Smooth muscle cell (in vitro differentiated cells): ENCODE results near the gene TBXAS1. TPM values are rescaled to one million over a fixed set of nuclear protein-coding genes. Genes with fewer than 3 reads are reported as not detected.

ENCODE experiments used
- DNase-seq: peaks from one replicate; lab custom pipeline; 2025; ENCODE audit not compliant: unreplicated experiment; lab: John Stamatoyannopoulos, UW
- H2AFZ ChIP-seq: fragments of 200-600 bp; sonication (generic); 2 replicates; pipeline ENCODE4 v1.6.0; 2016; ENCODE audit warnings: antibody characterized with exemption, low read depth, mild to moderate bottlenecking
- H3F3A ChIP-seq: fragments of 200-600 bp; sonication (generic); 2 replicates; pipeline ENCODE4 v1.6.0; 2017; ENCODE audit warnings: antibody characterized with exemption, low read depth
- H3K27ac ChIP-seq: fragments of 200-600 bp; sonication (generic); 2 replicates; pipeline ENCODE4 v1.5.1; 2016; ENCODE audit warnings: low read depth, mild to moderate bottlenecking
- H3K27me3 ChIP-seq: fragments of 200-600 bp; sonication (generic); 2 replicates; pipeline ENCODE4 v1.6.1; 2016; ENCODE audit warnings: low read depth, mild to moderate bottlenecking
- H3K36me3 ChIP-seq: fragments of 200-600 bp; sonication (generic); 2 replicates; pipeline ENCODE4 v1.5.1; 2016; ENCODE audit warnings: low read depth
- H3K4me1 ChIP-seq: fragments of 200-600 bp; sonication (generic); 2 replicates; pipeline ENCODE4 v1.5.1; 2016; ENCODE audit warnings: low read depth
- H3K4me2 ChIP-seq: fragments of 200-600 bp; sonication (generic); 2 replicates; pipeline ENCODE4 v1.6.0; 2016; ENCODE audit warnings: mild to moderate bottlenecking
- H3K4me3 ChIP-seq: fragments of 200-600 bp; sonication (generic); 2 replicates; pipeline ENCODE4 v1.5.1; 2016; ENCODE audit warnings: mild to moderate bottlenecking
- H3K79me2 ChIP-seq: fragments of 200-600 bp; sonication (generic); 2 replicates; pipeline ENCODE4 v1.6.0; 2016; ENCODE audit warnings: low read depth, mild to moderate bottlenecking
- H3K9ac ChIP-seq: fragments of 200-600 bp; sonication (generic); 2 replicates; pipeline ENCODE4 v1.6.0; 2016; ENCODE audit warnings: low read depth
- H3K9me3 ChIP-seq: fragments of 200-600 bp; sonication (generic); replicated peaks from 2 replicates; pipeline ENCODE4 v1.5.1; 2016; ENCODE audit warnings: low read depth
- H4K20me1 ChIP-seq: fragments of 200-600 bp; sonication (generic); 2 replicates; pipeline ENCODE4 v1.6.0; 2016; ENCODE audit warnings: low read depth
- WGBS: methylation state at CpG from one replicate; pipeline ENCODE4 v1.1.7; 2016; ENCODE audit warnings: low lambda C conversion rate; 5-methylcytosine and 5-hydroxymethylcytosine counted together
- polyA plus RNA-seq: library from polyadenylated mRNA; unstranded; fragments of >200 nt; fragmentation: Nextera tagmentation; extraction: Ambion mirVana; gene quantifications from 2 replicates; pipeline ENCODE4 v1.2.1, GENCODE V29; 2016
- total RNA-seq: library from RNA; depleted of rRNA; stranded (reverse); fragments of >200 nt; gene quantifications from 2 replicates; pipeline ENCODE4 v1.2.3, GENCODE V29; 2014
- TF ChIP-seq, protein P1 (sequence below): fragments of 200-600 bp; sonication (generic); IDR thresholded peaks from 2 replicates; pipeline ENCODE4 v1.5.1; 2017; ENCODE audit warnings: borderline replicate concordance, mild to moderate bottlenecking, antibody characterized with exemption; ENCODE audit not compliant: insufficient read depth, poor library complexity, severe bottlenecking

The TBXAS1 gene
- total and polyA plus RNA-seq, 2 experiments from 2014 or later: 0.51 TPM; not detected in 1

DNA sequence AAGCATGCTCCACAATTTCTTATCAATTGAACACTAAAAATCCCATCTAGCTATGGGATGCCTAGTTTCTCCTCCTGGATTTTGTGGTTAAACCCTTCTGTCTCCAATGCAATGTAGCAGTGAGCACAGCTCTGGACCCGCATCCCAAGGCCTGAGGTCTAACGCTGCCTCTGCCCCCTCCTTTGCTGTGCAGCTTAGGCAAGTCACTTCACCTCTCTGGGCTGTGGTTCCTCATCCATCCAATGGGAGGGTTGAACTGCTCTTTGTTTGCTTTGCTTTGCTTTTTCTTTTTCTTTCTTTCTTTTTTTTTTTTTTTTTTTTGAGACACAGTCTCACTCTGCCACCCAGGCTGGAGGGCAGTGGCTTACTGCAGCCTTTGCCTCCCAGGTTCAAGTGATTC lies 164.5 kb downstream of the TBXAS1 start:
- Histone ChIP-seq H3K27me3 (no peaks in the 10 kb centered on the region), H3K4me3 (no peak overlapping the region), H3K4me2 (no peak overlapping the region), H3K4me1 (peaks cover 4% of the 10 kb centered on the region), H3K36me3 (no peaks in the 10 kb centered on the region), H3K9me3 (no peaks in the 10 kb centered on the region), H2AFZ (no peak overlapping the region), H3K27ac (no peak overlapping the region), H3K79me2 (no peaks in the 10 kb centered on the region), H4K20me1 (no peaks in the 10 kb centered on the region), H3K9ac (no peak overlapping the region), H3F3A (no peaks in the 10 kb centered on the region)
- WGBS: 98% methylated on average over 2 of the region's 2 CpGs
- TF ChIP-seq, protein P1, sequence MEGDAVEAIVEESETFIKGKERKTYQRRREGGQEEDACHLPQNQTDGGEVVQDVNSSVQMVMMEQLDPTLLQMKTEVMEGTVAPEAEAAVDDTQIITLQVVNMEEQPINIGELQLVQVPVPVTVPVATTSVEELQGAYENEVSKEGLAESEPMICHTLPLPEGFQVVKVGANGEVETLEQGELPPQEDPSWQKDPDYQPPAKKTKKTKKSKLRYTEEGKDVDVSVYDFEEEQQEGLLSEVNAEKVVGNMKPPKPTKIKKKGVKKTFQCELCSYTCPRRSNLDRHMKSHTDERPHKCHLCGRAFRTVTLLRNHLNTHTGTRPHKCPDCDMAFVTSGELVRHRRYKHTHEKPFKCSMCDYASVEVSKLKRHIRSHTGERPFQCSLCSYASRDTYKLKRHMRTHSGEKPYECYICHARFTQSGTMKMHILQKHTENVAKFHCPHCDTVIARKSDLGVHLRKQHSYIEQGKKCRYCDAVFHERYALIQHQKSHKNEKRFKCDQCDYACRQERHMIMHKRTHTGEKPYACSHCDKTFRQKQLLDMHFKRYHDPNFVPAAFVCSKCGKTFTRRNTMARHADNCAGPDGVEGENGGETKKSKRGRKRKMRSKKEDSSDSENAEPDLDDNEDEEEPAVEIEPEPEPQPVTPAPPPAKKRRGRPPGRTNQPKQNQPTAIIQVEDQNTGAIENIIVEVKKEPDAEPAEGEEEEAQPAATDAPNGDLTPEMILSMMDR: no peak
- no peak for DNase-seq

DNA sequence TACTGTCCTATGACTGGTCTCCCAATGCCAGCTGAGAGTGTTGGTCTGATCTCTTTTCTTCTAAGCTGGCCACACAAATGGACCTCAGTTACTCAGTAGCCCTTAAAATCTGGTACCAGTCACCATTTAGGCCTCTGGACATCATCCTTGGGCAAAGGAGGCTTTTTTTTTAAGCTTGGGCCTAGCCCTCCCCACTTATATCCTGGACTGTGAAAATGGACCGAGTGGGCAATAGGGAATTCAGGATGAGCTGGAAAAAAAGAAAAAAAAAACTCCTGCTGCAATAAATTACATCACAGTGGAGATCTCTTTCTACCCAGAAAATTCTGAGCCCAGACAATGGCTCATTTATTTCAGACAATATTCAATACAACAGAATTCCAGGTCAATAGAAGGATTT lies 165.3 kb downstream of the TBXAS1 start:
- H3K27me3 ChIP-seq: no peaks in the 10 kb centered on the region
- no peak overlapping the region for H3K4me3 ChIP-seq
- no peak overlapping the region for H3K4me2 ChIP-seq
- no peak overlapping the region for H3K9ac ChIP-seq
- H3K79me2 ChIP-seq: no peaks in the 10 kb centered on the region
- 91% methylated on average over 1 of the region's 1 CpG for WGBS
- no peak overlapping the region for H2AFZ ChIP-seq
- no peak overlapping the region for H3K27ac ChIP-seq
- peaks cover 4% of the 10 kb centered on the region for H3K4me1 ChIP-seq
- no peaks in the 10 kb centered on the region for H3F3A ChIP-seq
- H4K20me1 ChIP-seq: no peaks in the 10 kb centered on the region
- H3K9me3 ChIP-seq: no peaks in the 10 kb centered on the region
- no peaks in the 10 kb centered on the region for H3K36me3 ChIP-seq
- TF ChIP-seq, protein P1: no peak
- no peak for DNase-seq

DNA sequence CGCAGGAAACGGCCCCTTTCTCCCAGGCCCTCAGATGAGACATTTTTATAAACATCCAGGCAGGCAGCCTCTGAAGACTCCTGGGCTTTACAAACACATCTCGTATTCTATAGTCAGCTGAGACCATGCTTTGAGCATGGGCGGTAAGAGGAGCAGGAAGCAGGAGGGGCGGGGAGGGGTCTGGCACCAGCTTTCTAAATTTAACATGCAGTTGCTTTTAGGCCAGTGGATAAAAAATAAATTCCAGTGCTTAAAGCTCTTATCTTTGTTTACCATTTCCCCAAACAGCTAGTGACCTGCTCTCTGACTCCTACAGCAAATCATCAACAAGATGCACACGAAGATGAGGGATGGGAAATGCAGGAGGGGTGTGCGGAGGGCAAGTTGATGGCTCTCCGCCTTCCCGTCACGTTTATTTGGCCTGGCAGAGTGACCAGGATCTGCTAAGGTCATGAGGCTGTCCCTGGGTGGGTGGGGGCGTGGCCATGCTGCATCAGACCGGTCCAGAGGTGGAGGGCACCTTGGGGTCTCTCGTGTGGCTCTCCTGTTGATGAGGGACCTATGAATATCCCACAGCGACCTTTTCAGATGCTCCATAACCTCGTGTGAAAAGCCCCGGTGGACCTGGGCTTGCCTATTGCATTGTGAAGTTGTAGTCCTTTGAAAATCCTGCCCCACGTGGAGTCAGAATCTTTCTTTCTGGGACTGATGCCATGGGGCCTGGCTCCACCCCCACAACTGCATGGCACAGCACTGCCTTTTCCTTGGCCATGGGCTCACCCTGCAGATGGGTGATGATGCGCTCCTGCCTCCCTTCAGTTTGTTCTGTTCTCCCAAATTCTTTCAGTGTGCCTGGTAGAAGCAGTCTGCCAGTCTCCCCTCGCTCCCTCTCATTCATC lies 166.2 kb downstream of the TBXAS1 start:
- H3K9ac ChIP-seq: no peak overlapping the region
- no peaks in the 10 kb centered on the region for H3K36me3 ChIP-seq
- TF ChIP-seq, protein P1: no peak
- no peak overlapping the region for H2AFZ ChIP-seq
- WGBS: 62% methylated on average over 19 of the region's 19 CpGs
- H3F3A ChIP-seq: no peaks in the 10 kb centered on the region
- no peak overlapping the region for H3K4me3 ChIP-seq
- no peaks in the 10 kb centered on the region for H3K9me3 ChIP-seq
- H3K27me3 ChIP-seq: no peaks in the 10 kb centered on the region
- no peaks in the 10 kb centered on the region for H4K20me1 ChIP-seq
- no peak overlapping the region for H3K4me2 ChIP-seq
- no peaks in the 10 kb centered on the region for H3K79me2 ChIP-seq
- no peak overlapping the region for H3K27ac ChIP-seq
- no peak for DNase-seq
- H3K4me1 ChIP-seq: peaks cover 4% of the 10 kb centered on the region
